Activated CD4-positive, alpha-beta T cell treated with anti-CD3 and anti-CD28 coated beads, Interleukin-2, amount 50 U/mL, for 24 hours (primary cell): ENCODE data around the gene ITSN1.
"Not testable (repeated sequence)": the region's sequence is repeated elsewhere in the genome, so short reads cannot be mapped to it uniquely, and the experiment has no call there.

Experiments
- DNase-seq, 2 donors: peaks; one replicate each; pipeline ENCODE4 v3.0.0-alpha.2; 2020; ENCODE audit warnings: low read depth in 1 of 2, low spot score in 1 of 2

ITSN1 gene

GRCh38 chr21:33857846-33858666 lies 215.8 kb downstream of the ITSN1 start:
- no peak for DNase-seq

GRCh38 chr21:33858667-33859372 lies 216.5 kb downstream of the ITSN1 start:
- DNase-seq = no peak

GRCh38 chr21:33859373-33860102 lies 217.2 kb downstream of the ITSN1 start:
- no peak for DNase-seq

- DNase-seq = no peak
Observed at GRCh38 chr21:33860332-33860879, 218.1 kb downstream of the ITSN1 start.

GRCh38 chr21:33861125-33861524 lies 218.8 kb downstream of the ITSN1 start:
- DNase-seq = no peak

- DNase-seq = not testable (repeated sequence)
Observed at GRCh38 chr21:33863191-33863590, 220.9 kb downstream of the ITSN1 start.

- no peak for DNase-seq
Observed at GRCh38 chr21:33864150-33864549, 221.8 kb downstream of the ITSN1 start.

GRCh38 chr21:33865176-33865575 lies 222.9 kb downstream of the ITSN1 start:
- DNase-seq = no peak

- no peak for DNase-seq
Observed at GRCh38 chr21:33865996-33866575, 223.8 kb downstream of the ITSN1 start.

GRCh38 chr21:33866826-33867225 lies 224.5 kb downstream of the ITSN1 start:
- DNase-seq = no peak

- DNase-seq = not testable (repeated sequence)
Observed at GRCh38 chr21:33867868-33868267, 225.6 kb downstream of the ITSN1 start.

- no peak for DNase-seq
Observed at GRCh38 chr21:33869873-33870272, 227.6 kb downstream of the ITSN1 start.

- no peak for DNase-seq
Observed at GRCh38 chr21:33870768-33871167, 228.5 kb downstream of the ITSN1 start.

- no peak for DNase-seq
Observed at GRCh38 chr21:33871171-33871570, 228.9 kb downstream of the ITSN1 start.

GRCh38 chr21:33872881-33873515 lies 230.7 kb downstream of the ITSN1 start:
- DNase-seq = no peak

- DNase-seq = no peak
Observed at GRCh38 chr21:33874161-33874560, 231.9 kb downstream of the ITSN1 start.

- no peak for DNase-seq
Observed at GRCh38 chr21:33875026-33875695, 232.9 kb downstream of the ITSN1 start.

GRCh38 chr21:33878824-33879223 lies 236.5 kb downstream of the ITSN1 start:
- DNase-seq = no peak

- no peak for DNase-seq
Observed at GRCh38 chr21:33880626-33881025, 238.3 kb downstream of the ITSN1 start.
